HG02938 (cell line): ENCODE data around the gene LAIR2.

Source experiments
- ATAC-seq: cut with Tn5 transposase; IDR thresholded peaks from one replicate; pipeline ENCODE4 v1.9.1; 2021; ENCODE audit warnings: mild to moderate bottlenecking, moderate library complexity; ENCODE audit not compliant: unreplicated experiment

Gene LAIR2, protein sequence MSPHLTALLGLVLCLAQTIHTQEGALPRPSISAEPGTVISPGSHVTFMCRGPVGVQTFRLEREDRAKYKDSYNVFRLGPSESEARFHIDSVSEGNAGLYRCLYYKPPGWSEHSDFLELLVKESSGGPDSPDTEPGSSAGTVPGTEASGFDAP

DNA sequence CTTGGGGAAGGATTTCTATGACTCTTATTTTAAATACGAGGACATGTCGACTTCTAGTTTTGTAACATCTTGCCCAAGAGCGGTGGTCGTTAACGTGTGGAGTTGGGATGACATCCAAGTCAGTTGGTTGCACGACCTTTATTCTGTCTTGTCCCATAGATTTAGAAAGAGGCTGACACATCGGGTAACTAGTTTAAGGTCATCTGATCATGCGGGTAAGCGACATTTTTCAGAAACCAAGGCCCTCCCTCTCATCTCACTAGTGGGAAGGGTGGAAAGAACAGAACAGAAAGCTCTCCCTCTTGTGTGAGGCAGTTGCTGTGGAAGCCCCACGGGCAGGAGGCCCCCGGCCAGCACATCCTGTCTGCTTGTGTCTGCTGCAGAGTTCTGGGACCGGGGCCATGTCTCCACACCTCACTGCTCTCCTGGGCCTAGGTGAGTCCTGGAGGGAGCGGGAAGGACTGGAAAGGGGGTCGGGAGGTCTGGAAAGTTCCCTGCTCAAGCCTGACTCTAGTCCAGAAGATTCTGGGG lies at the start of gene LAIR2:
Gene LAIR2 (plus strand): TSS at position 314 of the 531 bp plus-strand sequence. CDS start 88 bp downstream, at position 402.
- no peak for ATAC-seq

DNA sequence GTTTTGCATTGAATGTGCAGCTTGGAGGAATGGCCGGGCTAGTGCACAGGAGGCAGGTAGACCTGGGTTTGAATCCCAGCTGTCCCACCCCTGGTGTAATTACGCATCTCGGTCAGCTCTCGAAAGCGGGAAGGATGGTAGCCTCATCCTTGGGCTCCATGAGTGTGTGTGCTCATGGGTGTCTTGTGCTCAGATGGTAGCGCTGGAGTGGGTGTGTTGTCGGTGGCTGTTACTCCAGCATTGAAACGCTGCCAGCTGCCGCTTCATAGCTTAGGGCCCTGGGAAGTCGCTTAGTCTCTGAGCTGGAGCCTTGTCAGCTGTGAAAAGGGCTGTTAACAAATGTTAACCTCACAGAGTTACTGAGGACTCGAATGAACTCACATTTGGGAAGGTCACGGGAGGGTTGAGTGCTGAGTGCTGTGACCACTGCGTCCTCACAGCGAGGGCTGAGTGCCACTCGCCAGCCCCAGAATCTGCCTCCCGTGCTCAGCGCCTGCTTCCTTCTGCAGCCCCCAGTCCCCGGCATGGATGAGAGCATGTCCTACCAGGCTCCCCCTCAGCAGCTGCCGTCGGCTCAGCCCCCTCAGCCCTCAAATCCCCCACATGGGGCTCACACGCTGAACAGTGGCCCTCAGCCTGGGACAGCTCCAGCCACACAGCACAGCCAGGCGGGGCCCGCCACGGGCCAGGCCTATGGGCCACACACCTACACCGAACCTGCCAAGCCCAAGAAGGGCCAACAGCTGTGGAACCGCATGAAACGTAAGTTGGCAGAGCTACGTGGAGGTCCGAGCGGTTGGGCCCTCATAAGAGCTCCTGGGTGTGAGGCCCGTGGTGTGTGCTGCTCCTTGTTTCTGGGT lies 48.5 kb upstream of the LAIR2 start:
- no peak for ATAC-seq

DNA sequence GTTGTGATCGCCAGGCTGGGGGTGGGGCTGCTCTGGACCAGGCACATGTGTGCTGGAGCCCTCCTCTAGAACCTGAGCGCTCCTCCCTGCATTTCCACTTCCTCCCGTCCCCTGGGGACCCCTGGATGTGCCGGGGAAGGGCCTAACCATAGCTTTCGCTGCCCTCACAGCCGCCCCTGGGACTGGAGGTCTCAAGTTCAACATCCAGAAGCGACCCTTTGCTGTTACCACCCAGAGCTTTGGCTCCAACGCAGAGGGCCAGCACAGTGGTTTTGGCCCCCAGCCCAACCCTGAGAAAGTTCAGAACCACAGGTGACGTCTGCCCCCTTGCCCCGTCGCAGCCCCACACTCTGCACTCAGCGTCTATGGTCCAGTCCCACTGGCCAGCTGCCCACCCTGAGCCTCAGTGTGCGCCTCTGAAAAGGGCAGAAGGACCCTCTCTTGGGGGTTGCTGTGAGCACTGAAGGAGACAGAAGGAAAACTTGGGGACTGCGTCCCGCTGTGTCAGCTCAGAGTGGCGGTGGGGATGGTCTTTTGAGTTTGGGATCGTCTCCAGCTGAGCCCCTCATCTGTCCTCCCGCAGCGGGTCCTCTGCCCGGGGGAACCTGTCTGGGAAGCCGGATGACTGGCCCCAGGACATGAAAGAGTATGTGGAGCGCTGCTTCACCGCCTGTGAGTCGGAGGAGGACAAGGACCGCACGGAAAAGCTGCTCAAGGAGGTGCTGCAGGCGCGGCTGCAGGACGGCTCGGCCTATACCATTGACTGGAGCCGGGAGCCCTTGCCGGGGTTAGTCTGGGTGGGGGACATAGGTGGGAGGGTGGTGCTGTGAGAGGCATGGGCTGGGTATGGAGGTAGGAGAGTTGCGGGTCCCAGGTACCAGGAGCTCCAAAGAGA lies 47.6 kb upstream of the LAIR2 start:
- ATAC-seq = no peak

DNA sequence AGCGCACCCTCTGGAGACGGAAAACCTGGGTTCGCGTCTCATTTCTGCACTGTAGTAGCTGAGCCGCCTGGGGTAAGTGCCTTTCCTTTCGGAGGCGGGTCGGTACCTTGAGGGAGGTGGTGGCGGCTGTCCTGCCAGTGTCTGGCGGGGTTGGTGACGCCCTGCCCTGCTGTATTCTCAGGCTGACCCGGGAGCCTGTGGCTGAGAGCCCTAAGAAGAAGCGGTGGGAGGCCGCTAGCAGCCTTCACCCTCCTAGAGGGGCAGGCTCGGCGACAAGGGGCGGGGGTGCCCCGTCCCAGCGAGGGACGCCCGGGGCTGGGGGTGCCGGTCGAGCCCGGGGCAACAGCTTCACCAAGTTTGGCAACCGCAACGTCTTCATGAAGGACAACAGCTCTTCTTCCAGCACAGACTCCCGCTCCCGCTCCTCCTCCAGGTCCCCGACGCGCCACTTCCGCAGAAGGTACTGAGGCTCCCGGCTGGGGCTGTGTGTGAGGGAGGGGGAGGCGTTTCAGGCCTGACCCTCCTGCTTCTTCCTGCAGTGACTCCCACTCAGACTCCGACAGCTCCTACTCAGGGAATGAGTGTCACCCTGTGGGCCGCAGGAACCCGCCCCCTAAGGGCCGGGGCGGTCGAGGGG lies 46.7 kb upstream of the LAIR2 start:
- ATAC-seq = no peak

DNA sequence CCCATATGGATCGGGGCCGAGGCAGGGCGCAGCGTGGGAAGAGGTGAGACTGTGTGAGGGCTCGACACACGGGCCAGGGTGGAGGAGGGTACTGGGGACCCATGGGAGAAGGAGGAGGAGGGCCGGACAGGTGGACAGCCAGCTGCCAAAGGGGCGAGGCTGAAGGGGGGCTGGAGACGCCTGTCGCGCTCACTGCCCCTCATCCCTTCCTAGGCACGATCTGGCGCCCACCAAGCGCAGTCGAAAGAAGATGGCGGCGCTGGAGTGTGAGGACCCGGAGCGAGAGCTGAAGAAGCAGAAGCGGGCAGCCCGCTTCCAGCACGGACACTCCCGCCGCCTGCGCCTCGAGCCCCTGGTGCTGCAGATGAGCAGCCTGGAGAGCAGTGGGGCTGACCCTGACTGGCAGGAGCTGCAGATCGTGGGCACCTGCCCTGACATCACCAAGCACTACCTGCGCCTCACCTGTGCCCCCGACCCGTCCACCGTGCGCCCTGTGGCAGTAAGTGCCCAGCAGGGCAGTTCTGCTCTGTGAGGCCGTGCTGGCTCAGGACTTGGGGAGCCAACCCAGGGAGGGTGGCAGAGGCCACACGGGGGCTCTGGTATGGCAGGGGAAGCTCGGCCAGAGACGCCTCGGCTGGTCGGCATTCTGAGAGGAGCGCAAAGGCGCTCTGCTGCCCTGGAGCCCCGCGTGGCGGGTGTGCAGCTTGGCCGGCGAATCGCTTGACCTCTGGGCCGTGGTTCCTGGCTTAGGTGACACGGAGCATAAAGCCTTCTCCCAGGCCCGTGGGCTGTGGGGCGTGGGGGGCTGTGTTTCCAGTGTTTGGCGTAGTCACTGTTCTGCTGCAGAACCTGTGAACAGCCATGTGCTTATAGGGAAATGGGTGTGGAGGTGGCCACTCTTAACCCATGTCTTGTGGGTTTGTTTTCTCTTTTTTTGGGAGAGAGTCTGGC lies 45.9 kb upstream of the LAIR2 start:
- no peak for ATAC-seq

DNA sequence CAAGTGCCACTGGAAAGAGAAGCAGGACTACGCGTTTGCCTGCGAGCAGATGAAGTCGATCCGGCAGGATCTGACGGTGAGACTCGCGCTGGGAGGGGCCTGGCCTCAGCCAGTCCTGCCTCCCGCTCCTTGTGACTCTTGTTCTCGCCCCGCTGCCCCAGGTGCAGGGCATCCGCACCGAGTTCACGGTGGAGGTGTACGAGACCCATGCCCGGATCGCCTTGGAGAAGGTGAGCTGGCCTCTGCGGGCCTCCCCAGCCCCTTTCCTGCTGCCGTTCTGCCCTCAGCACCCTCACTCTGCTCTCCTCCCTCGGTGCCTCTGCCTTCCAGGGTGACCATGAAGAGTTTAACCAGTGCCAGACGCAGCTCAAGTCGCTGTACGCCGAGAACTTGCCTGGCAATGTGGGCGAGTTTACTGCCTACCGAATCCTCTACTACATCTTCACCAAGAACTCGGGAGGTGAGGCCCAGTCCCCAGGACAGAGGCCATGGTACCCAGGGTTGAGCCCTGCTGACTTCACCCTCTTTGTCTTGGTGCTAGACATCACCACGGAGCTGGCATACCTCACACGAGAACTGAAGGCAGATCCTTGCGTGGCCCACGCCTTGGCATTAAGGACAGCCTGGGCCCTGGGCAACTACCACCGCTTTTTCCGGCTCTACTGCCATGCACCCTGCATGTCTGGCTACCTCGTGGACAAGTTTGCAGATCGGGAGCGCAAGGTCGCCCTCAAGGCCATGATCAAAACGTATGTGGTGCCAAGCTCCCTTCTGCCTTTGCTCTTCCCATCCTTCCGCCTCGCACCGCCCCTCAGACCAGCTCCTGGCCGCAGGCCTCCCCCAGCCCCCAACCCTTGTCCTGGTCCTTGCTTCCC lies 44.6 kb upstream of the LAIR2 start:
- ATAC-seq = no peak

GRCh38 chr19:54458648-54459281 lies 43.9 kb upstream of the LAIR2 start:
- no peak for ATAC-seq

DNA sequence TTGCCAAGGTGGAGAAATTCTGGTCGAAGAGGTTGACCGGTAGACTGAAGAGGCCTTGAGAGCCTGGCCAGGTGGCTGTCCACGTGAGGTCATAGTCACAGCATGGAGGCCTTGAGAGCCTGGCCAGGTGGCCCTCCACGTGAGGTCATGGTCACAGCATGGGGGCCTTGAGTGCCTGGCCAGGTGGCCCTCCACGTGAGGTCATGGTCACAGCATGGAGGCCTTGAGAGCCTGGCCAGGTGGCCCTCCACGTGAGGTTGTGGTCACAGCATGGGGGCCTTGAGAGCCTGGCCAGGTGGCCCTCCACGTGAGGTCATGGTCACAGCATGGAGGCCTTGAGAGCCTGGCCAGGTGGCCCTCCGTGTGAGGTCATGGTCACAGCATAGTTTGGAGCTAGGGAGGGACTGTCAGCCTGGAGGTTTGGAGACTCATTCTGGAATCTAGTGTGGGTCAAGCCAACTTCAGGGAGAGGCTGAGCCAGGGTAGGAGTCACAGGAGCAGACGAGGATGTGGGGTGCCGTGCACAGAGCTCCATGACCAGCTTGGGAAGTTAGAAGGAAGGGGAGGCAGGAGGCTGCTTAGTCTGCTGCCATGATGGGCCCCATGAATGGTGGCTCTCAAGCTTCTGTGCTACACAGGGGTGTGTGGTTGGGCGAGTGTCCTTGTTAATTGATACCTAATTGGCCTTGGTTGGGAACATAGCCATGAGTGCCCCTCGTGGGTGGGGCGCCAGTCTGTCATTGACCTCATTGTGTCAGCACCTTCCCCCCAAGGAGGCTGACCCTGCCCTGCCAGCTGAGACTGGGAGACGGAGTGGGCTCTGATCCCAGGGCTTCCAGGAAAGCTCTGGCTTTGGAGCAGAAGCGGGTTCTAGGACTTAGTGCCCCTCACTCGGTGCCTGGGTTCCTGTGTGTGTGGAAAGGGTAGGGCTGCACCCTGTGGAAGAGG lies 43.1 kb upstream of the LAIR2 start:
- ATAC-seq = no peak

DNA sequence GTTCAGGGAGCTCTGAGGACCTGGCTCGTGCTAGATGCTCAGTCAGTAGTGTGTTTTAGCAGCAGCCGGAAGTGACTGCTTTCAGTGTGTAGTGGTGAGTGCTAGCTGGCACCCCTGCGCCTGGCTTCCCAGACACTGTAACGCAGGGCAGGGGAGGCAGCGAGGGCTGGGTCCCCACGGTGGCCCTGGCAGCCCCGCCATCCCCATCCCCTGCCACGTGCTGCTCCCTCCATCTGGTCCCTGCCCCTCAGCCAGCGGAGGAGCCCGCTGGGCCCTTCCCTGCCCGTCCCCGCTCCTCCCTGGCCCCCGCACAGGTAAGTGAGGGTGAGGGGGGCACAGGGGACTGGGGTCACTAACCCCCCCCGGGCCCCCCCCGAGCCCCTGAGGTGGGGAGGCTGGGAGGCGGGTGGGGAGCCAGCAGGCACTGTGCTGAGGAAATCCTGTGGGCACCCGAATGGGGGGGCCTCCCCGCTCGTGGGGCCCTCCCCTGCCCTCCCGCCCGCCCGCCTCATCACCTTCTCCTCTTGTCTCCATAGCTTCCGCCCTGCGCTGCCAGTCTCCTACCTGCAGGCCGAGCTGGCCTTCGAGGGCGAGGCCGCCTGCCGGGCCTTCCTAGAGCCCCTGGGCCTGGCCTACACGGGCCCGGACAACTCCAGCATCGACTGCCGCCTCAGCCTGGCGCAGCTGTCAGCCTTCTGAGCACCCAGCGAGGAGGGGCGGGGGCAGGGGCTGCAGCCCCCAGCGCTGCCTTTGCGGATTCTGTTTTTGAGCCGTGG lies 42.2 kb upstream of the LAIR2 start:
- no peak for ATAC-seq

DNA sequence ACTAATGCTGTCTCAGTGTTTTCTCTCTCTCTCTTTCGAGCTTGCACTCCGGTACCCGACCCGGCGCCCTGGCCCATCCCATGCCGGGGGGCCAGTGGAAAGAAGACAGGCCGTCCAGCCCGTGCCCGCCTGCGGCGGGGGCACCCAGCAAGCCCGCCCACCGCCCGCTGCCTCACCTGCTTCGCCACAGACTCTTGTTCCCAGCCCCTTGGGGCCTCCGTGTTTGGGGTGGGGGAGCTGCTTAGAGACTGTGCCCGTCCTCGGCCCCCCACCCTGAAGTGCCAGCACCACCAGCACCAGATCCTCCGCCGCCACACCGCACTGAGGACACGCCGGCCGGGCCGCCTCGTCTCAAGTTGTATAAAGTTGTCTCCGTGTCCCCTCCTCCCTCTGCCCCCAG lies 41.4 kb upstream of the LAIR2 start:
- no peak for ATAC-seq

- no peak for ATAC-seq
These were observed 41.0 kb upstream of the LAIR2 start for GRCh38 chr19:54461613-54462012.

- no peak for ATAC-seq
These were observed 40.5 kb upstream of the LAIR2 start for GRCh38 chr19:54462047-54462654.

- peak; percentile 4 for ATAC-seq
These were observed 39.7 kb upstream of the LAIR2 start for GRCh38 chr19:54462655-54463530.

DNA sequence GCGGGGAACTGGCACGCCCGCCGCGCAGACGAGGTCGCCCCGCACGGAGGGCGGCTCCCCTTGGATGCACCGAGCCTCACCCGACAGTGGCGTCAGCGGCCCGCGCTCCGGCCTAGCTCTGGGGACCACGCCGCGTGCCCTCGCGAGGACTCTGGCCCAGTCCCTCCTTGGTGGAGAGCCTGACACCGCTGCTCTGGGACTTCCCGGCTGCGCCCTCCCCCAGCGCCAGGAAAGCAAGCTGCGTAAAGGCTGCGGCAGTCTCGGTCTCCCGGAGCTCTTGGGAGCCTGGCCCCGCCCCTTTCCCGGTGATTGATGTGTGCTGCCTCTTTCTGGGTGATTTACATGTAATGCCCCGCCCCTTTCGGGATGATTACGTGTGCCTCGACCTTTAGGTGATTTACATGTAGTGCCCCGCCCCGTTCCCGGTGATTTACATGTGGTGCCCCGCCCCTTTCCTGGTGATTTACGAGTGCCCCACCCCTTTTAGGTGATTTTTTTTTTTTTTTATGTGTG lies 39.0 kb upstream of the LAIR2 start, which contains the start of gene LENG9:
Gene LENG9 (minus strand): TSS at position 248 of the 513 bp plus-strand sequence. CDS start 252 bp downstream, outside the sequence.
- peak; percentile 64 for ATAC-seq
